HUES6 (cell line): ENCODE data around the gene PKDCC.

Source experiments
- H3K27ac ChIP-seq: 2 replicates; pipeline ENCODE4 v1.7.0; 2013; ENCODE audit warnings: low read depth, mild to moderate bottlenecking, low read length, inconsistent platforms
- H3K27me3 ChIP-seq: 2 replicates; pipeline ENCODE4 v1.6.1; 2013; ENCODE audit warnings: low read length; ENCODE audit not compliant: control insufficient read depth, insufficient read depth
- H3K36me3 ChIP-seq: 2 replicates; pipeline ENCODE4 v1.6.1; 2013; ENCODE audit warnings: low read length; ENCODE audit not compliant: control insufficient read depth, insufficient read depth
- H3K4me1 ChIP-seq: 2 replicates; pipeline ENCODE4 v1.6.1; 2013; ENCODE audit warnings: low read length; ENCODE audit not compliant: control insufficient read depth, insufficient read depth
- H3K4me3 ChIP-seq: 2 replicates; pipeline ENCODE4 v1.5.1; 2013; ENCODE audit warnings: low read depth, low read length
- H3K9ac ChIP-seq: one replicate; pipeline ENCODE4 v1.6.1; 2013; ENCODE audit warnings: mild to moderate bottlenecking, low read length
- H3K9me3 ChIP-seq: 2 replicates; pipeline ENCODE4 v1.6.1; 2013; ENCODE audit warnings: low read depth, low read length; ENCODE audit not compliant: control insufficient read depth, insufficient read depth

Gene PKDCC

GRCh38 chr2:42103829-42104228 is 56.0 kb downstream of the PKDCC start:
- Histone ChIP-seq H3K9me3 (peaks cover 15% of the 10 kb centered on the region; the same call in 1 of the 2 replicates), H3K9ac (no peak overlapping the region), H3K4me1 (peaks cover 45% of the 10 kb centered on the region), H3K27me3 (peaks cover 11% of the 10 kb centered on the region), H3K27ac (no peak overlapping the region), H3K36me3 (no peaks in the 10 kb centered on the region), H3K4me3 (no peak overlapping the region)

DNA sequence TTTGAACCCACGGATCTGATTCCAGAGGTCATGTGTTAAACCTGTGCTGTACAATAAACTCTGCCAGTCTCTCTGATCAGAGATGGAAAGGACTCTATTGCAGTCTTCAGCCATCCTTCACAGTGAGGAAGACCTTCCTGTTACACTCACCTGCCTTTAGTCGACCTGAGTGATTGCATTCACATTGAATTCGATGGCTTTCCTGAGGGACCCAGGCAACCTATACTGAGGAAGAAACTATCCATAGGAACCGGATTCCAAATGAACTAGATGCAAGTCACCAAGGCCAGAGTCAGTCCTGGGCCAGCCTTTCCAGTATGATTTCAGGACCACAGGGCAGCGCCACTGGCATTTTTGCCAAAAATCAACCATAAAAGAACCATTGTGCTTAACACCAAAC is 56.8 kb downstream of the PKDCC start:
- Histone ChIP-seq H3K27me3 (peaks cover 11% of the 10 kb centered on the region), H3K36me3 (no peaks in the 10 kb centered on the region), H3K27ac (no peak overlapping the region), H3K4me1 (peaks cover 45% of the 10 kb centered on the region), H3K4me3 (no peak overlapping the region), H3K9me3 (peaks cover 9% of the 10 kb centered on the region; the same call in 1 of the 2 replicates), H3K9ac (no peak overlapping the region)

- Histone ChIP-seq H3K36me3 (no peaks in the 10 kb centered on the region), H3K9me3 (no peaks in the 10 kb centered on the region; the same call in 1 of the 2 replicates), H3K27ac (no peak overlapping the region), H3K4me1 (peaks cover 46% of the 10 kb centered on the region), H3K9ac (no peak overlapping the region), H3K4me3 (no peak overlapping the region), H3K27me3 (peaks cover 7% of the 10 kb centered on the region)
These were observed 57.8 kb downstream of the PKDCC start for GRCh38 chr2:42105330-42106256.

DNA sequence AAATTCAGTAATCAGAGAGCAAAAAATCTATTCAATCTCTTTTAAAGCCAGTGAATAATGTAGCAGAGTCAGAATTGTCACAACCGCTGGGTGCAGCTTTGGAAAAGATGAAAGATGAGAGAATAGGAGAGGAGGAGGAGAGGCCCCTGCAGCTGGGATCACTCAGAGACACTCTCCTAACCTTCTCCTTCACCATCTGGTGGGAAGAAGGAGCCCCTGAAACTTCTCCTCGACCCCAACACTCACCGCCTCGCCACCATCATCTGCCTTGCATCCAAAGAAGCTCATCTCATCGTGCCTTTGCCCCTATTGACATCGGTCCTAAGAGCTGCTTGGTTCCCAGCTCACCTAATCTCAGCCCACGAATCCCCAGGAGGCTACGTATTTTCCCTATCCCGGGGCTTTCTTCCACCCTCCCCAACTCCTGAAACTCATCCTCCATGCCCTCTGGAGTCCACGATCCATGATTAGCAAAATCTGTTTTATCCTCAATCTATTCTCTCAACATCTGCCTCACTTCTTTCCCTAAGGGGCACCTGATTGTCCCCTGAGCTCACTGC is 58.5 kb downstream of the PKDCC start:
- peaks cover 47% of the 10 kb centered on the region for H3K4me1 ChIP-seq
- H3K27me3 ChIP-seq: peaks cover 7% of the 10 kb centered on the region
- H3K27ac ChIP-seq: no peak overlapping the region
- H3K9me3 ChIP-seq: no peaks in the 10 kb centered on the region
- no peaks in the 10 kb centered on the region for H3K36me3 ChIP-seq
- H3K4me3 ChIP-seq: no peak overlapping the region
- no peak overlapping the region for H3K9ac ChIP-seq

GRCh38 chr2:42107249-42108042 is 59.6 kb downstream of the PKDCC start:
- Histone ChIP-seq H3K9ac (no peak overlapping the region), H3K4me3 (no peak overlapping the region), H3K27me3 (peaks cover 7% of the 10 kb centered on the region), H3K4me1 (peaks cover 39% of the 10 kb centered on the region), H3K27ac (no peak overlapping the region), H3K36me3 (no peaks in the 10 kb centered on the region), H3K9me3 (no peaks in the 10 kb centered on the region)
